HUES64 (cell line): Measurements from ENCODE around the gene COBL.

ENCODE experiments used
- H3K27ac ChIP-seq: 2 replicates; pipeline ENCODE4 v1.7.0; 2013; ENCODE audit warnings: low read depth, low read length, inconsistent platforms
- H3K27me3 ChIP-seq: 2 replicates; pipeline ENCODE4 v1.6.1; 2013; ENCODE audit warnings: mild to moderate bottlenecking, low read length; ENCODE audit not compliant: insufficient read depth
- H3K36me3 ChIP-seq: 2 replicates; pipeline ENCODE4 v1.6.1; 2013; ENCODE audit warnings: mild to moderate bottlenecking, low read length; ENCODE audit not compliant: insufficient read depth
- H3K4me1 ChIP-seq: 2 replicates; pipeline ENCODE4 v1.6.1; 2013; ENCODE audit warnings: mild to moderate bottlenecking, low read length, moderate library complexity; ENCODE audit not compliant: insufficient read depth
- H3K4me3 ChIP-seq: 2 replicates; pipeline ENCODE4 v1.5.1; 2013; ENCODE audit warnings: mild to moderate bottlenecking, low read length, moderate library complexity
- H3K9ac ChIP-seq: 2 replicates; pipeline ENCODE4 v1.6.1; 2013; ENCODE audit warnings: mild to moderate bottlenecking, low read depth, low read length
- H3K9me3 ChIP-seq: 2 replicates; pipeline ENCODE4 v1.6.1; 2013; ENCODE audit warnings: low read depth, low read length; ENCODE audit not compliant: insufficient read depth
- WGBS: fragments of 150-250, 120-280 bp; methylation state at CpG from one replicate; pipeline ENCODE4 v1.1.7; 2013; ENCODE audit warnings: missing lambda C conversion rate; 5-methylcytosine and 5-hydroxymethylcytosine counted together

The COBL gene

DNA sequence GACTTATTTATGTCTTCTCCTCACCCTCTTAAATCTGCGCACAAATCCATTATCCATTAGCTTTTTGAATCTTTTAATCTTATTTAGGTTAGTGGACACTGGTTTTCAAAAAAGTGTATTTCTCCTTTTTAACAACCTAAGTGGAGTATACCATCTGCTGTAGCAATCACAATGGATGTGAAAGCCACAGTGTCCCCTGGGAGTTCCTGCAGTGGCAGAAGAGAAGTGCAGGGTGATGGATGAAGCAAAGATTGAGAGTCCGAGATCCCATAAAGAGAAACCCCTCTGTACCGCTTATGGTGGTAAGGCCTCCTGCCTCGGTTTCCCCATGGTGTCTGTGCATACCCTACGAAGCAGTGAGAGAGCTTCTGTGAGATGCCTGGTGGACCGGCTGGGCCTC lies 236.4 kb downstream of the COBL start:
- peaks cover 13% of the 10 kb centered on the region for H3K4me1 ChIP-seq
- H3K27ac ChIP-seq = peak overlapping the region; percentile 89; the same call in 1 of the 2 replicates
- H3K9me3 ChIP-seq = no peaks in the 10 kb centered on the region
- no peaks in the 10 kb centered on the region for H3K27me3 ChIP-seq
- H3K9ac ChIP-seq = peak overlapping the region; percentile 37
- 88% methylated on average over 5 of the region's 6 CpGs for WGBS
- no peak overlapping the region for H3K4me3 ChIP-seq
- H3K36me3 ChIP-seq = no peaks in the 10 kb centered on the region

DNA sequence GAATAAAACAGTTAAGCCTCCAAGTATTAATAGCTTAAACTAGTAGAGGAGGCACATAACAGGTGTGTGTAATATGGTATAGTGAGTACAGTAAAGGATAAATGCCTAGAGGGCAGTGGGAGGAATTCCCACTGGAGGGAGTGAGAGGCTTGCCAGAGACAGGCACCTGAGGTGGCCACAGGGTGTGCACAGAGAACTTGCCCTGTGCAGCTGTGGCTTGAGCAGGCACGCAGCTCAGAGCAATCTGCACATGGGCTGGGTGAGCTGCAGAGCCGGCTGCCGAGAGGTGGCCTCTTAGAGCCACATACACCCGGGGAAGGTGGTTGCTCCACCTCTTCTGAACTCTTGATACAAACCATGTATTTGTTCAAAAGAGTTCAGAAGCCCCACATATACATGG lies 237.1 kb downstream of the COBL start:
- 94% methylated on average over 4 of the region's 4 CpGs for WGBS
- peaks cover 13% of the 10 kb centered on the region for H3K4me1 ChIP-seq
- H3K36me3 ChIP-seq = no peaks in the 10 kb centered on the region
- H3K4me3 ChIP-seq = no peak overlapping the region
- no peak overlapping the region for H3K27ac ChIP-seq
- no peak overlapping the region for H3K9ac ChIP-seq
- H3K9me3 ChIP-seq = no peaks in the 10 kb centered on the region
- H3K27me3 ChIP-seq = no peaks in the 10 kb centered on the region

DNA sequence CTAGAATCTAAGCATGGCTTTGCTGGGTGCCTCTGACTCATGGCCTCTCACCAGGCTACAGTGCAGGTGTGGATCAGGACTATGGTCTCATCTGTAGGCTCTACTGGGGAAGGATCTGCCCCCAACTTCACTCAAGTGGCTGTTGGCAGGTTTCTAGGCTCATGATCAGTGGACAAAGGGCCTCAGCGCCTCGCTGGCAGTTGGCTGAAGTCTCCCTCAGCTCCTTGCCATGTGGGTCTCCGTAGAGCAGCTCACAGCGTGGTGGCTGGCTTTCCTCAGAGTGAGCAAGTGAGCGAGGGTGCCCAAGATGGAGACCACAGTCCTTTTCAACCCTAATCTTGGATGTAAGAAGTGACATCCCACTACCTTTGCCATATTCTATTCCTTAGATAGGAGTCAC lies 238.0 kb downstream of the COBL start:
- peaks cover 13% of the 10 kb centered on the region for H3K4me1 ChIP-seq
- H3K27ac ChIP-seq = no peak overlapping the region
- no peaks in the 10 kb centered on the region for H3K36me3 ChIP-seq
- 98% methylated on average over 5 of the region's 5 CpGs for WGBS
- H3K4me3 ChIP-seq = no peak overlapping the region
- no peaks in the 10 kb centered on the region for H3K9me3 ChIP-seq
- no peaks in the 10 kb centered on the region for H3K27me3 ChIP-seq
- H3K9ac ChIP-seq = no peak overlapping the region

DNA sequence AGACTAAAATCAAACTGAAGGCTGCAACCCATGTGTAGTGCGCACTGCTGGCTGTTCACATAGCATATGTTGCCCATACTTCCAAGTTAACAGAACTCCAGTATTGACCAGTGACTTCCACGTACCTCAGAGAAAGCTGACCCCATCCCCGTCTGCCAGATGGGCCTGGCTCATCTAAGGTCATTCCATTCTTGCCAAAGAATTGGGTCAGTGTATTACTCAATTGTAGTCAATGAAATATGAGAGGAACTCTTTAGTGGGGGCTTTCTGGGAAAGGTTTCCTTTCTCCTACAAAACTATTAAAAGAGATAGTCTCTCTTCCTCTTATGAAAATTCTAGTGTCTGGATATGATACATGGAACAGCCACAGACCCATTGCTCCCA lies 238.6 kb downstream of the COBL start:
- Histone ChIP-seq H3K4me1 (peaks cover 13% of the 10 kb centered on the region), H3K27me3 (no peaks in the 10 kb centered on the region), H3K36me3 (no peaks in the 10 kb centered on the region), H3K9ac (no peak overlapping the region), H3K9me3 (no peaks in the 10 kb centered on the region), H3K4me3 (no peak overlapping the region), H3K27ac (no peak overlapping the region)
- 96% methylated on average over 3 of the region's 3 CpGs for WGBS

- Histone ChIP-seq H3K4me3 (no peak overlapping the region), H3K27me3 (no peaks in the 10 kb centered on the region), H3K36me3 (no peaks in the 10 kb centered on the region), H3K9ac (no peak overlapping the region), H3K9me3 (no peaks in the 10 kb centered on the region), H3K27ac (no peak overlapping the region), H3K4me1 (peaks cover 13% of the 10 kb centered on the region)
- 93% methylated on average over 3 of the region's 3 CpGs for WGBS
Observed at GRCh38 chr7:51077316-51077986, 239.2 kb downstream of the COBL start.

DNA sequence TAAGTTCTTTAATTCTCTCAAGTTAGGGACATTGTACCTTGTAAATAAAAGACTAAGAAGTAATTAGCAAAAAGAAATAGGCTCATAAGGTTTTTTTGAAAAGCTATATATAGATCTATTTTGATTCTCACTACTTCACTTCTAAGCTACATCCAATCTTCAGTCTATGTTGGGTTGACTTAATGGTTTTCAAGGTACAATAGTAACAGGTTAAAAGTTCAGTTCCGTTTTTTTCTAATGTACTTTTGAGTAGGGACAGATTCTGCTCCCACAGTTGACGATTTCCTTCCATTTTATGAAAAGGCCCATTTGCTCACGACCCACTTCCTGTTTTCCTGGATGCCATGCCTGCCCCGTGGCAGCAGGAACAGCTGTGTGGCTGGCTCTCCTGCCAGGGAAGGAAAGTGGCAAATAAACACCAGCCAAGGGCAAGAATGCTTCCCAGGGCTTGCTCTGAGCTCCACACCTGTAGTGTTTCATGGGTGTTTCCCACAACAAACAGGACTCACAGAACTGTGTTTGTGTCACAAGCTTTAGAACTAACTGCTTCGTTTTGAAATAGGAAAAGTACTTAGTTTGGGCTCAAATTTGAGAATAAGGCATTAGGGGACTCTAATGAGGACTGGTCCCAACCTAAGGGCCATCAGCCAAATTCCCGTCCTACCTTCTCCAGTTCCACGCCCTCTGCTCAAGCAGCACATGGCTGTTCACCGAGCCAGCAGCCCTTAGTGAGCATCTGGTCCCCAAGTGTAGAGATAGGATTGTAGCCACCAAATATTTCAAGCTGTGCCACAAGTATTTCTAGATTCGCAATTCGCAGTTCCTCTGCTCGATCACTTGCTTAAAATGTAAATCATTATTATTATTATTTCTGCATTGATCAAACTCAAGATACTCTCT lies 240.7 kb downstream of the COBL start:
- Histone ChIP-seq H3K27me3 (no peaks in the 10 kb centered on the region), H3K9me3 (no peaks in the 10 kb centered on the region), H3K27ac (no peak overlapping the region), H3K9ac (no peak overlapping the region), H3K36me3 (no peaks in the 10 kb centered on the region), H3K4me3 (no peak overlapping the region), H3K4me1 (peaks cover 7% of the 10 kb centered on the region)
- 94% methylated on average over 11 of the region's 11 CpGs for WGBS

- no peaks in the 10 kb centered on the region for H3K27me3 ChIP-seq
- WGBS = 92% methylated on average over 8 of the region's 8 CpGs
- no peaks in the 10 kb centered on the region for H3K9me3 ChIP-seq
- H3K36me3 ChIP-seq = no peaks in the 10 kb centered on the region
- no peak overlapping the region for H3K9ac ChIP-seq
- no peak overlapping the region for H3K4me3 ChIP-seq
- H3K27ac ChIP-seq = no peak overlapping the region
- H3K4me1 ChIP-seq = no peaks in the 10 kb centered on the region
Observed at GRCh38 chr7:51073171-51073570, 243.4 kb downstream of the COBL start.

DNA sequence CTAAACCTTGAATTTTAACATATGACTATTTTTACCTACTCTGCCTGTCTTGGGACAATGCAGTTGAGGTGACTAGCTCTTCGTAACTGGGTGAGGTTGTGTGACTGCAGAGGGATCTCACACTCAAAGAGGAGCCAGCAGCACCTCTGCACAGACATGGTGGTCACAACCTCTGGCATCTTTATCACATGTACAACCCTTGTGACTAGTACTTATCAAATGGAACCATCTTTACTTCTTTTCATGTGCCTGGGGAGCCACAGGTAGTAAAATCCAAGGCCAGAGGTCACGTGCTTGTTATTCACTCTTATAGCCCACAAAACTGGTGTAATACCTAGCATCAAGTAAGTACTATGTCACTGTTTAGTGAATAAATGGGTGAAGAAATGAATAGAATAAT lies 244.3 kb downstream of the COBL start:
- Histone ChIP-seq H3K27me3 (no peaks in the 10 kb centered on the region), H3K4me3 (no peak overlapping the region), H3K27ac (no peak overlapping the region), H3K36me3 (no peaks in the 10 kb centered on the region), H3K4me1 (peaks cover 3% of the 10 kb centered on the region; the same call in 1 of the 2 replicates), H3K9me3 (no peaks in the 10 kb centered on the region), H3K9ac (no peak overlapping the region)
- 94% methylated on average over 2 of the region's 2 CpGs for WGBS

GRCh38 chr7:51071427-51071826 lies 245.2 kb downstream of the COBL start:
- Histone ChIP-seq H3K27me3 (no peaks in the 10 kb centered on the region), H3K4me3 (no peak overlapping the region), H3K9ac (no peak overlapping the region), H3K9me3 (no peaks in the 10 kb centered on the region), H3K4me1 (peaks cover 3% of the 10 kb centered on the region; the same call in 1 of the 2 replicates), H3K27ac (no peak overlapping the region), H3K36me3 (no peaks in the 10 kb centered on the region)
- WGBS = 87% methylated on average over 2 of the region's 2 CpGs

- 87% methylated on average over 2 of the region's 3 CpGs for WGBS
- Histone ChIP-seq H3K4me3 (no peak overlapping the region), H3K27ac (no peak overlapping the region), H3K36me3 (no peaks in the 10 kb centered on the region), H3K9ac (no peak overlapping the region), H3K4me1 (peaks cover 3% of the 10 kb centered on the region; the same call in 1 of the 2 replicates), H3K27me3 (no peaks in the 10 kb centered on the region), H3K9me3 (no peaks in the 10 kb centered on the region)
Observed at GRCh38 chr7:51070151-51070550, 246.5 kb downstream of the COBL start.

DNA sequence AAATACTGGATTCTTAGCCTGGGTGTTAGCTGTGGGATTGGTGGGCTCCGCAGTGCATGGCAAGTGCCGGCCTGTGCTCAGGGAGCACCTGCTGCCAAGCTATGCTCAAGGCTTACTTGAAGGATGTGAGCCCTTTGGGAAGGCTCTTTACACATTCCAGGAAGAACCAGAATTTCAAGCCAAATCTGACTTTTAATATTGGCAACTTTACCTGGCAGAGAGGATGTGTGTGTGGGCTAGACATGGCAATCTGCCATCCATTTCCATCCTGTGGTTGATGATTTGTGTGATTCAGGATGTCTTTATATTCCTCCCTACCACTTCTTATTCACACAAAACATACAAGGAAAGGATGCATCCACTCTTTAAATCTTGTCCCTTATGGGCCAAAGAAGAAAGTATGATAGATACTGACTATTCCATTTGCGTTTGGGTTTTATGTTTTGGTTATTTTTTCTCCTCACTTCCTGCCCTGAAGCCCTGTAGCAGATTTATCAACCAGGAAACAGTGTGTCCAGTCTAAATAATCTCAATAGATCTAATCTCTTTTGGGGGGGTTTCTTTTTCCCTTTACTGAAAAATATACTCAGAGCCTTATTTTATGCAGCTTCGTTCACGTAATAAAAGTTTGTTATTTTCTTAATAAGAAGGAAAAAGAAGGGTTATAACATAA lies 247.1 kb downstream of the COBL start:
- WGBS = 96% methylated on average over 2 of the region's 5 CpGs
- Histone ChIP-seq H3K9ac (no peak overlapping the region), H3K27me3 (no peaks in the 10 kb centered on the region), H3K4me1 (peaks cover 3% of the 10 kb centered on the region; the same call in 1 of the 2 replicates), H3K36me3 (no peaks in the 10 kb centered on the region), H3K27ac (no peak overlapping the region), H3K4me3 (no peak overlapping the region), H3K9me3 (no peaks in the 10 kb centered on the region)
